Measurements from ENCODE around the gene NCAM2.

NCAM2 gene

GRCh38 chr21:21010698-21011097 is 12.5 kb downstream of the NCAM2 start:
- H3K4me3 ChIP-seq (ENCODE audit: control insufficient read depth, low read depth, low read length): no peak overlapping the region
- TF ChIP-seq CTCF (IDR thresholded peaks at IDR 0.05; ENCODE audit: control insufficient read depth, insufficient read depth, low read depth, low read length, missing control alignments): no peak
- no peak for DNase-seq (ENCODE audit: low read depth)

DNA sequence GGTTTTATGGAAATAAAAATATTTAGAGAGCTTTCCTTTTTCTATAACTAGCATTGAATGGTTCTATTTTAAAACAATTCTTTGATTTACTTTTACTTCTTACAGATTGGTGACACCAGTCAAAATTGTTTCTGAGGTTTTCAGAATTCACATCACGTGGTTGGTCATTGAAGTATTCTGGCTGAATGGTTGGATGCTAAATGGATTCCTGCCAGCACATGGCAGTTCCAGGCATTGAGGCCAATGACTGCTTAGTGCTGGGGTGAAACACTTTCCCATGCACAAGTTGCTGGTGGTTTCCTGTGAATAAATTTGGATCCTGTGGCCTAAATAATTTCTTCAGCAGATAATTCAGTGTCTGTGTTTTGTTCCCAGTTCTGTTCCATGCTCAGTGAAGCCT is 20.6 kb downstream of the NCAM2 start:
- no peak overlapping the region for H3K4me3 ChIP-seq (ENCODE audit: control insufficient read depth, low read depth, low read length)
- DNase-seq (ENCODE audit: low read depth): no peak
- TF ChIP-seq CTCF (IDR thresholded peaks at IDR 0.05; ENCODE audit: control insufficient read depth, insufficient read depth, low read depth, low read length, missing control alignments): no peak

GRCh38 chr21:21019681-21020080 is 21.5 kb downstream of the NCAM2 start:
- no peak overlapping the region for H3K4me3 ChIP-seq (ENCODE audit: control insufficient read depth, low read depth, low read length)
- DNase-seq (ENCODE audit: low read depth): no peak
- no peak for TF ChIP-seq CTCF (IDR thresholded peaks at IDR 0.05; ENCODE audit: control insufficient read depth, insufficient read depth, low read depth, low read length, missing control alignments)

- no peak for TF ChIP-seq CTCF (IDR thresholded peaks at IDR 0.05; ENCODE audit: control insufficient read depth, insufficient read depth, low read depth, low read length, missing control alignments)
- DNase-seq (ENCODE audit: low read depth): no peak
These were observed 27.5 kb downstream of the NCAM2 start for GRCh38 chr21:21025742-21026141.

GRCh38 chr21:21028275-21028820 is 30.1 kb downstream of the NCAM2 start:
- no peak for TF ChIP-seq CTCF (IDR thresholded peaks at IDR 0.05; ENCODE audit: control insufficient read depth, insufficient read depth, low read depth, low read length, missing control alignments)
- DNase-seq (ENCODE audit: low read depth): no peak
- no peak overlapping the region for H3K4me3 ChIP-seq (ENCODE audit: control insufficient read depth, low read depth, low read length)

More at GRCh38 chr21:21025742-21026141, 27.5 kb downstream of the NCAM2 start:
- no peak overlapping the region for H3K4me3 ChIP-seq (ENCODE audit: control insufficient read depth, low read depth, low read length)

- H3K4me3 ChIP-seq (ENCODE audit: control insufficient read depth, low read depth, low read length): no peak overlapping the region
- no peak for TF ChIP-seq CTCF (IDR thresholded peaks at IDR 0.05; ENCODE audit: control insufficient read depth, insufficient read depth, low read depth, low read length, missing control alignments)
- no peak for DNase-seq (ENCODE audit: low read depth)
These were observed 31.0 kb downstream of the NCAM2 start for GRCh38 chr21:21029164-21029563.

GRCh38 chr21:21030311-21030710 is 32.1 kb downstream of the NCAM2 start:
- DNase-seq (ENCODE audit: low read depth): no peak

More at GRCh38 chr21:21030311-21030710, 32.1 kb downstream of the NCAM2 start:
- H3K4me3 ChIP-seq (ENCODE audit: control insufficient read depth, low read depth, low read length): no peak overlapping the region
- no peak for TF ChIP-seq CTCF (IDR thresholded peaks at IDR 0.05; ENCODE audit: control insufficient read depth, insufficient read depth, low read depth, low read length, missing control alignments)

Data from AG09309 (cell line).